DND-41 (cell line): ENCODE data around the gene BMPR1A.

Experiments
- ATAC-seq: fragments of 200-7000 bp; cut with Tn5 transposase; 3 replicates; pipeline ENCODE4 v1.9.1; 2021; ENCODE audit warnings: low read depth; ENCODE audit not compliant: insufficient read depth
- DNase-seq: peaks from one replicate; pipeline ENCODE4 v3.0.0-alpha.2; 2020
- H2AFZ ChIP-seq: 2 replicates; pipeline ENCODE4 v1.6.0; 2012; ENCODE audit warnings: low read depth, low read length
- H3K27ac ChIP-seq: 2 replicates; pipeline ENCODE4 v1.5.1; 2012; ENCODE audit warnings: low read length, inconsistent platforms
- H3K27me3 ChIP-seq: fragments of 200-600 bp; sonication (generic); 2 replicates; pipeline ENCODE4 v1.6.0; 2012; ENCODE audit warnings: low read length, mild to moderate bottlenecking, inconsistent platforms; ENCODE audit not compliant: insufficient read depth, poor library complexity
- H3K36me3 ChIP-seq: 2 replicates; pipeline ENCODE4 v1.5.1; 2012; ENCODE audit warnings: low read length, inconsistent platforms; ENCODE audit not compliant: insufficient read depth
- H3K4me1 ChIP-seq: 2 replicates; pipeline ENCODE4 v1.5.1; 2012; ENCODE audit warnings: mild to moderate bottlenecking, low read length; ENCODE audit not compliant: insufficient read depth
- H3K4me2 ChIP-seq: 2 replicates; pipeline ENCODE4 v1.6.0; 2012; ENCODE audit warnings: mild to moderate bottlenecking, moderate library complexity, low read length, inconsistent platforms; ENCODE audit not compliant: insufficient read depth
- H3K4me3 ChIP-seq, 2 experiments: fragments of 200-600 bp in 1 of 2; shearing (Covaris generic) in 1 of 2; 2 replicates each; pipeline ENCODE4 v1.5.1; 2012 to 2016; ENCODE audit warnings: inconsistent platforms in 2 of 2, low read length in 2 of 2, mild to moderate bottlenecking in 2 of 2, low read depth in 1 of 2, moderate library complexity in 1 of 2
- H3K79me2 ChIP-seq: 2 replicates; pipeline ENCODE4 v1.6.0; 2012; ENCODE audit warnings: low read length, inconsistent platforms; ENCODE audit not compliant: insufficient read depth
- H3K9ac ChIP-seq: 2 replicates; pipeline ENCODE4 v1.6.0; 2012; ENCODE audit warnings: low read depth, mild to moderate bottlenecking, inconsistent platforms, low read length, moderate library complexity
- H3K9me3 ChIP-seq: 2 replicates; pipeline ENCODE4 v1.5.1; 2012; ENCODE audit warnings: low read length, moderate library complexity, mild to moderate bottlenecking, inconsistent platforms; ENCODE audit not compliant: insufficient read depth, severe bottlenecking
- H4K20me1 ChIP-seq: 2 replicates; pipeline ENCODE4 v1.6.0; 2012; ENCODE audit warnings: low read length; ENCODE audit not compliant: insufficient read depth
- EZH2 ChIP-seq: IDR thresholded peaks from 3 replicates; pipeline ENCODE4 v1.6.1; 2012; ENCODE audit warnings: borderline replicate concordance, low read depth, mild to moderate bottlenecking, moderate library complexity, low read length, inconsistent platforms; ENCODE audit not compliant: severe bottlenecking
- TF ChIP-seq, protein P1 (sequence below): IDR thresholded peaks from 2 replicates; pipeline ENCODE4 v1.5.1; 2012; ENCODE audit warnings: borderline replicate concordance, low read length, moderate library complexity, mild to moderate bottlenecking; ENCODE audit not compliant: poor library complexity, severe bottlenecking; ENCODE audit errors: extremely low read depth

The BMPR1A gene

DNA sequence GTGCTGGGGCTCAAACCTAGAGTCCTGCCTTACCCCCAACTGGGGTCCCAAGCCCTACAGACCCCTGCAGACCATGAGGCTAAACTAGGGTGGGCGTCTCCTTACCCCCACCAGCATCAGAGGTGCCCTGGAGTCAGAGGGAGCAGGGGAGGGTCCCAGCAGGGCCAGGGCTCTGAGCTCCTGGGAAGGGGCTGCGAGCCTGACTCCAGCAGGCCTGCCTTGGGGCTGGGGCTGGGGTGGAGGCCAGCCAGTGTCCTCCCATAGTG is 203.3 kb downstream of the BMPR1A start:
- no peak for ATAC-seq
- Histone ChIP-seq H3K4me1 (no peaks in the 10 kb centered on the region), H2AFZ (no peak overlapping the region), H3K79me2 (no peaks in the 10 kb centered on the region), H3K27me3 (no peaks in the 10 kb centered on the region), H3K9ac (no peak overlapping the region), H4K20me1 (no peaks in the 10 kb centered on the region; the same call in 1 of the 2 replicates), H3K4me2 (no peak overlapping the region), H3K36me3 (no peaks in the 10 kb centered on the region), H3K9me3 (no peaks in the 10 kb centered on the region), H3K4me3 (no peak overlapping the region), H3K27ac (no peak overlapping the region)
- no peak for DNase-seq
- TF ChIP-seq, protein P1, sequence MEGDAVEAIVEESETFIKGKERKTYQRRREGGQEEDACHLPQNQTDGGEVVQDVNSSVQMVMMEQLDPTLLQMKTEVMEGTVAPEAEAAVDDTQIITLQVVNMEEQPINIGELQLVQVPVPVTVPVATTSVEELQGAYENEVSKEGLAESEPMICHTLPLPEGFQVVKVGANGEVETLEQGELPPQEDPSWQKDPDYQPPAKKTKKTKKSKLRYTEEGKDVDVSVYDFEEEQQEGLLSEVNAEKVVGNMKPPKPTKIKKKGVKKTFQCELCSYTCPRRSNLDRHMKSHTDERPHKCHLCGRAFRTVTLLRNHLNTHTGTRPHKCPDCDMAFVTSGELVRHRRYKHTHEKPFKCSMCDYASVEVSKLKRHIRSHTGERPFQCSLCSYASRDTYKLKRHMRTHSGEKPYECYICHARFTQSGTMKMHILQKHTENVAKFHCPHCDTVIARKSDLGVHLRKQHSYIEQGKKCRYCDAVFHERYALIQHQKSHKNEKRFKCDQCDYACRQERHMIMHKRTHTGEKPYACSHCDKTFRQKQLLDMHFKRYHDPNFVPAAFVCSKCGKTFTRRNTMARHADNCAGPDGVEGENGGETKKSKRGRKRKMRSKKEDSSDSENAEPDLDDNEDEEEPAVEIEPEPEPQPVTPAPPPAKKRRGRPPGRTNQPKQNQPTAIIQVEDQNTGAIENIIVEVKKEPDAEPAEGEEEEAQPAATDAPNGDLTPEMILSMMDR: no peak
- TF ChIP-seq EZH2: no peak

DNA sequence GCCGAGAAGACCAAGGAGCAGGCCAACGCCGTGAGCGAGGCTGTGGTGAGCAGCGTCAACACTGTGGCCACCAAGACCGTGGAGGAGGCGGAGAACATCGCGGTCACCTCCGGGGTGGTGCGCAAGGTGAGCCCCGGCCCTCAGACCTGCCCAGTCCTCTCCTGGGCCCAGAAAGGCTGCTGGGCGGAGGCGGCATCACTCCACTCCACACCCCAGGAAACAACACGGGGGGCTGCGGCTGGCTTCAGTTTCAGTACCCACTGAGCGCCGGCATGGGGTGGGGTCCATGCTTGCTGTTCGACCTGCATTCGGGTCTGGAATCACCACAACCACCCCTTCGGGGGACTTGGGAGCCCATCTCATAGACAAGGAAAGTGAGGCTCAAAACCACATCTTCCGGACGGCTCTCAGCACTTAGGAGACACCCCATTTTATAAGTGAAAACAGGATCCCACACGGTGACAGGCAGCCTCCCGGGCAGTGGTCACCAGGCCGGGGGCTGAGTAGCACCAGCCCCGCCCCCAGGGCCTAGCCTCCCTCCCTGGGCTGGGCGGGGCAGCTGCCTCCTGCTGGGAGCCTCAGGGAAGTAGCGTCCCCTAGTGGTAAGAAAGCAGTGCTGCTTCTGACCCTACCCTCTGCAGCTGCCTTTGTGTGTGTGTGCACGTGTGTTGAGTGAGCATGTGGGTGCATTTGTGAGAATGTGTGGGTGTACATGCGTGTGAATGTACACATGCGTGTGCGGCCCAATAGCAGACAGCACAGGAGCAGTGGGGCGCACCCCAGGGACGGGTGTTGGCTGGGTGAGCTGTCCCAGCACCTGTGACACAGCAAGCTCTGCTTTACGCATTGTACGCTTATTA is 203.8 kb downstream of the BMPR1A start:
- no peak overlapping the region for H3K4me3 ChIP-seq
- peak; percentile 78 for ATAC-seq
- H3K4me2 ChIP-seq: no peak overlapping the region
- H3K4me1 ChIP-seq: no peaks in the 10 kb centered on the region
- H3K9ac ChIP-seq: no peak overlapping the region
- H3K27ac ChIP-seq: no peak overlapping the region
- no peak overlapping the region for H2AFZ ChIP-seq
- peak; percentile 36 for DNase-seq
- H4K20me1 ChIP-seq: no peaks in the 10 kb centered on the region; the same call in 1 of the 2 replicates
- no peak for TF ChIP-seq EZH2
- TF ChIP-seq, protein P1: peak; percentile 78
- H3K9me3 ChIP-seq: no peaks in the 10 kb centered on the region
- no peaks in the 10 kb centered on the region for H3K27me3 ChIP-seq
- no peaks in the 10 kb centered on the region for H3K79me2 ChIP-seq
- no peaks in the 10 kb centered on the region for H3K36me3 ChIP-seq

DNA sequence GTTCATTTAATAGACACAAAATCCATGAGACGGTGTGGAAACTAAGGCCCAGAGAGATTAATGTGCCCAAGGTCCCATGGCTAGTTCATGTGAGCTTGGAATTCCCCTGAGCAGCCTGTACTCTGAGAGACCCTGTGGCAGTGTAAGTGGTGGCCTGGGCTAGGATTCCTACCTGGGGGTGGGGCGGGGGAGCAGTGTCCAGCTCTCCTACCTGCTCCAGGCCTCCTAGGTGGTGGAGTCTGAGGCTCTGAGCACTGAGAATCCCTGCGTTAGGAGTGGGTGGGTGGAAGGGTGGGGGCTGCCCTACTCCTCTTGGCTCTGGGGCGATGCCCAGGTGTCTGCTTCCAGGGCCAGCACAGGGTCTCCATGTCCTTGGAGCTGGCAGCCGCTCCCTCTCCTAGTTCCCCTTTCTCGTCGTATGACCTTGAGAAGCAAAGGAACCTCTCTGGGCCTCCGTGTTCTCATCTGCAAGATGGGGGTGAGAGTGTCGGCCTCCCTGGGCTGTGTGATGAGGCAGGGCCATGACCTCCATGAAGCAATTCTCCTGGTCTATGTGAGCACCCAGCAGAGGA is 204.5 kb downstream of the BMPR1A start:
- no peak overlapping the region for H3K9ac ChIP-seq
- no peak overlapping the region for H3K27ac ChIP-seq

More for the DNA sequence above, 204.5 kb downstream of the BMPR1A start:
- ATAC-seq (no peak), DNase-seq (no peak)
- Histone ChIP-seq H3K9me3 (no peaks in the 10 kb centered on the region), H4K20me1 (no peaks in the 10 kb centered on the region; the same call in 1 of the 2 replicates), H3K4me2 (no peak overlapping the region), H3K36me3 (no peaks in the 10 kb centered on the region), H3K79me2 (no peaks in the 10 kb centered on the region), H3K27me3 (no peaks in the 10 kb centered on the region), H3K4me1 (no peaks in the 10 kb centered on the region), H2AFZ (no peak overlapping the region), H3K4me3 (no peak overlapping the region)
- TF ChIP-seq, protein P1: no peak
- no peak for TF ChIP-seq EZH2
